Measurements from ENCODE around the gene ICAM5. TPM values are rescaled to one million over a fixed set of nuclear protein-coding genes. Genes with fewer than 3 reads are reported as not detected.
"Not testable (repeated sequence)": the region's sequence is repeated elsewhere in the genome, so short reads cannot be mapped to it uniquely, and the experiment has no call there.

ICAM5 gene
- total RNA-seq, 1 donor from 2014 or later, result 0.17 TPM

DNA sequence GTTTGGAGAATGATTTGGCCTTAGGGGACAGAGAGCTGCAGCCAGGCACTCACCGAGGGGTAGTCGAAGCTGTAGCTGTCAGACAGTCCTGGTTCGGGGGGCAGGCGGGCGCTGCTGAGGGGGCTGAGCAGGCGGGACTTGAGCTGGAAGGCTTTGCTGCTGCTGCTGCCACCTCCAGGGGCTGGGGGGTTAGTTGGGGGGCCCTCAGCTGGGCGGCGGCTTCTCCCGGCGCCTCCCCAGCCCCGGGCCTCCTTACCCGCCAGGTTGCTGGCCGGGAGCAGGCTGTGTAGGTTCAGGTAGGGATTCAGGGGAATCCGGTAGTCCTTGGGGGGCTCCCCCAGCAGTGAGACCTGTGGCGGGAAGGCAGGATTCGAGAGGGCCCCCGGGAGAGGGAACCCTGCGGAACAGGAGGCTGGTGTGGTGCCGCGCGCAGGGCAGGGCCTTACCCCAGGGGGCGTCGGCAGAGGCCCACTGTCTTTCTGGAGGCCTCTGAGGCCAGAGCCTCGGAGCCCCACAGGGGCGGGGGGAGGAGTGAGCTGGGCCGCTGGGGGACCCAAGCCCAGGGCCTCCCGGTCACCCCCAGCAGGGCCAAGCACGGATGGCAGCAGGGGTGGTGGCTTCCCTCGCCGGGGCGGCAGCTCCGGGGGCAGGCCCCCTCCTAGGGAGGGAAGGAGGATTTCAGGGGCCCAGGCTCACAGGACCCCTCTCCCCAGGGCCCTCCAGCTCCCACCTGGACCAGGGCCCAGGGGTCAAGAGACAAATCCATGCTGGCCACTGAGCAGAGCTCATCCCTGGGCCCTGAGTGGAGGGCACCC is 31.1 kb downstream of the ICAM5 start:
- no peak for DNase-seq

DNA sequence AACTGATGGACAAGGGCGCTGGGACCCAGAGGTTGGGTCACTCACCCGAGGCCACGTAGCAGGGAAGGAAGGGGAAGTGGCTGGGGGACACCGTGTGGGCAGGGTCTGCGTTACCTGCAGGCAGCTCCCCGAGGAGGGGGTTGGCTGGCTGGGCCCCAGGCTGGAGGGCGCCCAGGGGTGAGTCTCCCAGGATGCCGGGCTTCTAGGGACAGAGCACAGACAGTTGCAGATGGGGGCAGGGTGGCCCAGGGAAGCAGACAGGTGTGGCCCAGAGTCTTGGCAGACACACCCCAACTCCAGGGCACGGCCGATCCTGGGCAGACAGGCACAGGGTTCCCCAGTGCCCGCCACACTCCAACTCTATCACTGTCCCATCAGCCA is 31.7 kb downstream of the ICAM5 start:
- DNase-seq, result no peak

DNA sequence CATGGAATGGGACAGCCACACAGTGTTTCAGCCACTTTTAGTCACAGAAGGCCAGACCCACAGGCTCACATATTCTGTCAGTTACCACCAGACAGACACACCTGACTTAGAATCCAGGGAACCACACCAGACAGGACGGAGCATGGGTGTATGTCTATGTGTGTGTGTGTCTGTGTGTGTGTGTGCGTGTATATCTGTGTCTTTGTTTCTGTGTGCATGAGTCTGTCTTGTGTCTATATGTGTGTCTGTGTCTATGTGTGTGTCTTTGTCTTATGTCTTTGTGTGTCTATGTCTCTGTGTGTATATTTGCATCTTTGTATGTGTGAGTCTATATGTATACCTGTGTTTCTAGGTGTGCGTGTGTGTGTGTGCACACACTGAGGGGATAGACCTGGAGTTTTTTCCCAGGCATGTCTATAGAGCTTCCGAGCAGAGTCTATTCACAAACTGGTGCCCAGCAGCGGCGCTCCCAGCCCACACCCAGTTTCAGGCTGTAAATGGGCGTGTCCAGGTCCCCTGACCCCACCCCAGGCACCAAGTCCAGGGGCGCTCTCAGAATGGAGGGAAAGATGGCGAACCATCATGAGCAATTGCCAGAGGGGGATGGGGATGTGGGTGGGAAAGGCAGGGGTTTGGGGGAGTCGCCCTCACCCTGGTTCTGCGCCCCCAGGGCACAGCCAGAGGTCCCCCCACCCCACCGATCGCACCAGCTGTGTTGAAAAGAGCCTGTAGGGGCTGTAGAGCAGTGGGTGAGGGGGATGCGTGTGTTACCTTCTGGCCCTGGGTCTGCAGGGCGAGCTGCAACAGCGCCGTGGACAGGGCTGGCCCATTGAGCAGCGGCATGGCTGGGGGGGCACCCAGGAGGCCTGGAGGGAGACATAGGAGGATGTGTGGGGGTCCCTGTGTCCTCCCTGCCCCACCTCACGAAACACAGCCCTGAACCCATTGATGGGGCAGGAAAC is 32.4 kb downstream of the ICAM5 start:
- DNase-seq, result no peak

DNA sequence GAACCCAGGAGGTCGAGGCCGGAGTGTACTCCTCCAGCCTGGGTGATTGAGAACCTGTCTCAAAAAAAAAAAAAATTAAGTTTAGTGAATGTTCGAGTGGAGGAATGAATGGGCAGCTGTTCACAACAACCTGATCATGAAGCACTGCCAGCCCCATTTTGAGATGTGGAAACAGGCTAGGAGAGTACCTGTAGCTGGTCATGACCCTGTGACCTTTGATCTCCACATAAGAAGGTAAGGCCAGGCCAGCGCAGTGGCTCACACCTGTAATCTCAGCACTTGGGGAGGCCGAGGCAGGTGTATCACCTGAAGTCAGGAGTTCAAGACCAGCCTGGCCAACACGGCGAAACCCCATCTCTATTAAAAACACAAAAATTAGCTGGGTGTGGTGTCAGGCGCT is 36.0 kb downstream of the ICAM5 start:
- DNase-seq, result no peak

DNA sequence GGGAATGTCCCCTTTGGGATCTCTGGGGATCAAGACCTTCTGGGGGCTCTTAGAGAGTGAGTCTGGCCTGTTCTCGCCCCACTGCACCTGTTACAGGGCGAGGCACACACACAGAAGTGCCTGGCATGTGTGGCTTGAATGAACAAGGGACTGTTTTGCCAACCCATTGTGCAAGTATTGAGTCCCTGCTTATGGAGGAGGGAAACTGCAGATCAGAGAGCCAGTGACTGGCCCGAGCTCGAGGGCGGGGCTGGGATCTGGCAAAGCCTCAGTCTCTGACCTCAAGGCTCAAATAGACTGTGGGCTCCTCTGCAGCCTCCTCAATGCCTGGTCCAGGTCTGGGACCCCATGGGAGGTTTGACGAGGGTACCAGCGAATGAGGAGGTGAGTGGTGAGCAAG is 38.0 kb downstream of the ICAM5 start:
- DNase-seq, result no peak

DNA sequence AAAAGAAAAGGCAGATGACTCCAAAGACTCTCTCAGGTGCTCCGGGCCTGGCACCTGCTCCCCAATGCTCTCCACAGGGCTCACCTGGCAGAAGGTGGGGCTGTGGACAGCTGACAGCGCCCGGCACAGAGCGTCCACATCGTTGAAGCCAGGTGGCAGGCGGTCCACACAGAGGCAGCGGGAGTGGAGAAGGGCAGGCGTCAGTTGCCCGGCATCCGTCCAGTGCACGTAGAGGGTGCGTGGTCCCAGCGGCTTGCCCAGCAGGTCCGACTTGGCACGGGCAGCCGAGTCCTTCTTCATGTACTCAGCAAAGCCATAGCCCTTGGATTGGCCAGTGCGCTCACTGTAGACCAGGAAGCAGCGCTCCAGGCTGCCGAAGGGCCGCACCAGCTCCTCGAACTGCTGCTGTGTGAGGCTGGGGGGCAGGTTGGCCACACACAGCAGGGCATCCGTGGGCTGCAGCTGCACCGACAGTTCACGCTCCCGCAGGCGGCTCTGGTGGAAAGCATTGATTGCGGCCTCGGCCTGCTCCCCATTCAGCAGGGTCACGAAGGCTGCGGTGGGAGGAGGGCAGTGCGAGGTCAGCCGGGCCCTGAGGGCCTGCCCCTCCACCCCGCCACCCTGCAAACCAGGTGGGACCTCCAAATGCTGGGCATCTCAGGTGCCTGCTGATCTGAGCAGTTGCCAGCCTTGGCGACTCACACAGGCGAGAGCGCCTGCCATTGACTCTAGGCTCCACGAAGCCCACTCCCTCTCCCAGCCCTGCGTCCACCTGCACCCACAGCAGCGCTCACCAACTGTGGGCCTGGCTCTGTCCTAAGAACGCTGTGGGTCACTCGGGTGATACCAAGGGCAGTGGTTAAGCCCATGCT is 39.0 kb downstream of the ICAM5 start:
- no peak for DNase-seq

DNA sequence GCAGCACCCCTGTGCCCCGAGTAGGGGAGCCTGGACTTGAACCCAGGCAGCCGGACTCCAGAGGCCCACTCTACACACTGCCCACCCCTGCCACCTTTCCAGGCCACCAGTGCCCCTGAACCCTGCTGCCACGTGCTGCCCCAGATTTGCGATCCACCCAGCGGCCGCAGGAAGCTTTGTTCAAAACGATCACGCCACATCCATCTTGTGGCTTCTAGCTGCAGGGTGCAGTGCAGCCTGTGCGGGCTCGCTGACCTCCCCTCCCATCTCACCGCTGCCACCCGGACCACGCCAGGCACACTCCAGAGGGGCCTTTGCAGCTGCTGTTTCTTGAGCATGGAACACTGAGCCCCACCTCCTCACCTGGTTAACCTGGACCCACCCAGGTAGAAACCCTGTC is 39.8 kb downstream of the ICAM5 start:
- no peak for DNase-seq

DNA sequence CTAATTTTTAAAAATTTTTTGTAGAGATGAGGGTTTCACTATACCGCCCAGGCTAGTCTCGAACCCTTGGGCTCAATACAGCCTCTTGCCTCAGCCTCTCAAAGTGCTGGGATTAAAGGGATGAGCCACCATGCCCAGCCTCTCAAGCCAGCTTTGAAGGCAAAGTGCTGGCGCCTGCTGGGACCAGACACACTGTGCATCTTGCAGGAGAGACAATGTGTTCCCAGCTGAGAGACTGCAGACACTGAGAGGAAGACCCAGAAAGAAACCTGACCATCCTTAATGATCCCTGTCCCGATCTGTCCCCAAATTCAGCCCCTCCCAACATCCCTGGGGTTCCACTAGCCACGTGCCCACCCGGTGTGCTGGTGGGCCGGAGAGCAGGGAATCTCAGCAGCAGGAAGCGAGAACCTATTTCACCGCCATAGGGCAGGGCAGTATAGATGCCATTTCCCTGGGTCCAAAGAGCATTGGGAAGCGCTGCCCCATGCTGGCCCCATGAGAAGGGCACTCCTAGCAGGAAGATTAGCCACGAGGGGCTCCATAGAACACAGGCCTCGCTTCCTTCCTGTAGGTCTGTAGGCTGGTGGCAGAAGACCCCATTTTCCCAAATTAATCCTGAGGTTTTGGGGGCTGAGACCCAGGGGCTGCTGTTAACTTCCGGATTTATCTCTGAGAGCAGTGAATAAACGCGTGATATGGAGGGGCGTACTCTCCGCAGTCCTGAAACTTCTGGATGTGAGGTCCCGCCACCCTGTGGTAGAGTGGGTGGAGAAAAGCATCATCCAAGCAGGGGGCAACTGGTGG is 42.6 kb downstream of the ICAM5 start:
- DNase-seq, result no peak

DNA sequence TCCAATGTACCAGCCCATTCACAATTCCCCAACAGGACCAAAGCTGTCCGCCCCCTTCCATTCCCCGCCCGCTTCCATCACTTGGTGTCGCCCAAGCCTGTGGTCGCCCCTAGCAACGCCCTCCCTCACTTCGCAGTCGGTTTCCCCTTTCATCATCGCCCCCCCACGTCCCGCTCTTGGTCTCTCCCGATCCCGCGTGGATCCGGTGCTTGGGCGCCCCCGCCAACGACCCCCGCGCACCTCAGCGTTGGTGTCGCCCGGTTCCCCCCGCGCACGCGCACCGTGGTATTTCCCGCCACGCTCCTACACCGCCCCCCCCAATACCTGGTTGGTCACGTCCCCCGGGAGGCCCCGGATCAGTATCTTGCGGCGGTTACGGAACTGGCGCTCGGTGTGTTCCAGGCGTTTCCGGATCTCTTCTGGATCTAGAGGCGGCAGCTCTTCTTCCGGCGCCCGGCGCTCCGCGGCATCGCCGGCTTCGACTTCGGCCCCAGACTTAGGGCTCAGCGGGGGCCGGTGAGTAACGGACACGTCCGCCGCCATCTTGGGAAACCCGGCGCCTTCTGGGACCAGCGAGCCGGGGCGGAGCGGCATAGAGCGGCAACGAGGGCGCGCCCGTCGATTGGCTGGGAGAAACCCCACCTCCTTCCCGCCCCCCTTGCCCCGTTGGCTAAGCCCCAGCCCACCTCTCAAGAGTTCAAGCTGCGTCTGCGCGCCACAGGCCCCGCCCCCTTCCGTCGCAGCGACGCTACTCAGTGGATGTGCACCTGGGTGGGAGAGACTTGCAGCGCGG is 43.4 kb downstream of the ICAM5 start, which contains the start of gene RAVER1:
RAVER1 (minus strand) TSS at position 565 of the 793 bp plus-strand sequence; CDS start at position 543, 22 bp downstream.
- peak; percentile 99 for DNase-seq

DNA sequence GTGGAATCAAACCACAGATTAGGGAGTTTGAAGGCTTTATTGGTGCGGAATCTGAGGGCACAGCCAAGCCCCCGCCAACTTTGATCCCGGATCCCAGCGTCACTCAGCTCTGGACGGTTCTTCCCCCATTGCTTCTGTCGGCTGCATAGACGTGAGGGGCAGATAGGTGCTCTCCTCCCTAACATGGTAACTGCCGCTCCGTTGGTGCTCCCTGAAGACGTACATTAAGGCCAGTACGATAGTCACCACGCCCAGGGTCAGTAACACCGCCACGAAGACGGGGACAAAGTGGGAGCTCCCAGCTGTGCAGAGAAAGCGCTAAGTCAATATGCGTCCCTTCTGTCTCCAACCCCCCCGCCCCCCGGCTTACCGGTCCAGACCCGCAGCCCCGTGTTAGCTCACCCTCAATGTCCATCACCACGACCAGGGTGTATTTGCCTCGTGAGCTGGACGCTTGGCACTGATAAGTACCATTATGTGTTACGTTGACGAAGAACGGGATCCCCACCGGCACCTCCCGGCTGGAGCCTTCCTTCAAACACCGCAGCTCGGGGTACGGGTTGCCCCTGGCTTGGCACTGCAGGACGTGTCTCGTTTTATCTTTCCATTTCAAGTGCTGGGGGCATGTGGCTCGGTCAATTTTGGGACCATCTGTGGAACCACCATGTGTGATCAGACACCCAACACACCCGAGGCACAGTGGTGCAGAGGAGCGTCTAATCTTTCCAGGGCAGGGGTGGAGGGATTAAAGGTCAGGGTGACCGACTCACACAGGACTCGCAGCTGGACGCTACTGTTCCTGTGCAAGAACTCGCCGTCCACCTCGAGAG is 44.2 kb downstream of the ICAM5 start:
- no peak for DNase-seq

DNA sequence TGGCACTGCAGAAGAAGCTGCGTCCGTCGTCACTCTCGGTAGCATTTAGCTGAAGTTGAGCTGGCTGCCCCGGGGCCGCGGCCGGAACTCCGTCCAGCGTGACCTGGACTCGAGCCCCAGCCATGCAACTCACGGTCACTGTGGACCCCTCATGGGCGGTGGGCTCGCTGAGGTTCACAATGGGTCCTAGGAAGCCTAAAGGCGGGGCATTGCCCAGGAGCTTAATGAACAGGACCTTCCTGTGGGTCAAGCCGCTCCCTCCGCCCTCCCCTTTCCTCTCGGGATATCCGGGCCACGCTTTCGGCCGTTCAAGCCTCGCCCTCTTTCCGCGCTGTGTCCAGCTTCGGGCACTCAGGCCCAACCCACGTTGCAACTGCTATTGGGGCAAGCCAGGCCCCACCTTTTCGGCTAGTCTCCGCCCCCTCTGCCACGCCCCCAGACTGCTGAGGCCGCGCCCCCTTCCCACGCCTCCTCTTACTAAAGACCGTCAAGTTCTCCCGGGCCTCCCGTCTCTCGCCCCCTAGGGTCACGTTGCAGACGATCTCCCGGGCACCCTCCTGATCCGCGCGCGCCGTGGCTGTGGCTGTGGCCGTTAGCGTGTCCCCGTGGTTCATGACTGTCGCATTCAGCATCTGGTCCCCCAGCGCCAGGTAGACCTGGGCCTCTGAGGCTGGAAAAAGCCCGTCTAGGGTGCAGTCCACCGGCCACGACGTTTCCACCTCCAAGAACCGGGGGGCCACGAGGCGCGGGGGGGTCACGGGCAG is 45.0 kb downstream of the ICAM5 start:
- DNase-seq, result peak; percentile 98

DNA sequence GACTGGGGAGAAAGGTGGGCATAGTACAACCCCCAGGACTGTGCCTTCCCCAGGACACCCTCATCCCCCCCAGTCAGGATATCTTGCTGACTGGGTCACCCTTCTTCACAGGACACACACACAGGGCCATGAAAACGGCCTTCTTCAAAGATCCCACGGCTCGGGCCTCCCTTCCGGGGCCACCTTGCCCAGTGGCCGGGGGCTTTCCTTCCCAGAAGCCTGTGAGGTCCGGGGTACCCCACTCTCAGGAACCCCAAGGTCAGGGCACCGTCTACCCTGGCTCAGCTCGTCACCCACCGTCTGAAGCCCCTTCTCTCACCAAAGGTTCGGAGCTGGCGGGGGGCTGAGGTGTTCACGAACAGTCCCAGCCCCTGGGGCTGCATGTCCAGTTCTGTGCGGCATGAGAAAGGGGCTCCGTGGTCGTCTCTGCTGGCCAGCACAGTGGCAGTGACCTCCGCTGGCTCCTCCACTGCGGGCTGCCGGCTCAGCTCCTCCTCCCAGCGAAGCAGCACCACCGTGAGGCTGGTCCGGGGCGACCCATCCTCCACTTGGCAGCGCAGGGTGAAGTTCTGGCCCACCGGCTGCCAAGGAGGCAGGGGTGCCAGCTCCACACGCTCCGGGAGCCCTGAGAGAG is 45.7 kb downstream of the ICAM5 start:
- no peak for DNase-seq

DNA sequence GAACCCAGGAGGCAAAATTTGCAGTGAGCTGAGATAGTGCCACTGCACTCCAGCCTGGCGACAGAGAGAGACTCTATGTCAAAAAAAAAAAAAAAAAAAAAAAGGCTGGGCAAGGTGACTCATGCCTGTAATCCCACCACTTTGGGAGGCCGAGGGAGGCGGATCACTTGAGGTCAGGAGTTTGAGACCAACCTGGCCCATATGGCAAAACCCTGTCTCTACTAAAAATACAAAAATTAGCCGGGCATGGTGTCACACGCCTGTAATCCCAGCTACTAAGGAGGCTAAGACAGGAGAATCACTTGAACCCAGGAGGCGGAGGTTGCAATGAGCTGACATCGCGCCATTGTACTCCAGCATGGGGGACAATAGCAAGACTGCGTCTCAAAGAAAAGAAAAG is 47.0 kb downstream of the ICAM5 start:
- DNase-seq, result not testable (repeated sequence)

DNA sequence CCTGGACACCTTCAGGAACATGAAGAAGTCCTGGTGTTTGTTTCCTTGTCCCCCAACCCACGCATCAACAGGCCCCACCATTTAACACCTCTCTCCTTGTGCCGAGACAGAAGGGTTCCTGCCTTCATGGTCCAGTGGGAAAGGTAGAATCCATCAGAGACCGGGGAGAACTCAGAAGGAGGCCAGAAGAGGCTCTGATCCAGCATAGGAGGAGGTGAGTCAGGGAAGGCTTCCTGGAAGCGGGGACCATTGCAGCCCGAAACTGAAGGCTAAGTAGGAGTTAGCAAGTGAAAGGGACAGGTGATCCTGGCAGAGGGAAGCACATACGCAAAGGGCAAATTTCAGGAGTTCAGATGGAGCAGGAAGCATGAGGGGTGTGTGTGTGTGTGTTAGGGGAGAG is 49.2 kb downstream of the ICAM5 start:
- no peak for DNase-seq

DNA sequence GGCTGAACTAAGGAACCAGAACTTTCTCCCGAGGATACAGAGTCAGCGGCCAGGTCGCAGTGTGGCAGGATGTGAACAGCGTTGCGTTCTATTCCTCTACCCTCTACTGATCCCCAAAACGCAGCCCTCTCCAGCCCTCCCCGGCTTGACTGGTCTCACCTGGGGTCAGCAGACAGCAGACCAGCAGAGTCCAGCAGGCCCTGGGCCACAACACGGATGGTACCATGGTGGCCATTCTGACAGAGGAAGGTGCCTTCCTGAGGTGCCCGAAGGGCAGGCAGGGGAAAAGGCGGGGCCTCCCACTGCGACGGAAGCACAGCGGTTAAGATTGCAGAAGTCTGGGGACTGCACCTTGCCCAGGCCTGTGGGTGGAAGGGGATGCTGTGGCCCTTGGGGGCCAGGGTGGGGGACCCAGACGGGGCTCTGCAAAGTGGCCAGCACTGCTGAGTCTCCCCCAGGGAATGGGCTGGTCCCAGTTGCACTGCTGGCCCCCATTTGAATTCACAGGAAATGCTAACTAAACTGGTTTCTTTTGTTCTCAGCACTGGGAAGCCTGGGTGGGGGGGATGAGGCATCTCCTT is 49.7 kb downstream of the ICAM5 start, which contains the start of gene ICAM3:
ICAM3 (minus strand) TSS at position 245 of the 581 bp plus-strand sequence; CDS start at position 235, 10 bp downstream.
- DNase-seq, result peak; percentile 14

DNA sequence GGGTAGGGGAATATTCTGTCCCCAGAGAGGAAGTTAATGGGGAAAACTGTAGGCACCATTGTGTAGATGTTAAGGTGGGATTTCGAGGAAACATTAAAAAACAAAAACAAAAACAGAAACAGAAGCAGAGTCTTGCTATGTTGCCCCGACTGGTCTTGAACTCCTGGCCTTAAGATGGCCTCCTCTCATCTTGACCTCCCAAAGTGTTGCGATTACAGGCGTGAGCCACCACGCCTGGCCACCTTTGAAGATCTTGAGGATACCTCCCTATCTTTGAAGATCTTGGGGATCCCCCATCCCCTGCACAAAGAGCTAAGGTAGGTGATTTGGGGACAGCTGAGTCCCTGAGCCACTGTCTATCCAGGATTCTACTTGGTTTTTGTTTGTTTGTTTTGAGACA is 50.2 kb downstream of the ICAM5 start:
- DNase-seq, result no peak

DNA sequence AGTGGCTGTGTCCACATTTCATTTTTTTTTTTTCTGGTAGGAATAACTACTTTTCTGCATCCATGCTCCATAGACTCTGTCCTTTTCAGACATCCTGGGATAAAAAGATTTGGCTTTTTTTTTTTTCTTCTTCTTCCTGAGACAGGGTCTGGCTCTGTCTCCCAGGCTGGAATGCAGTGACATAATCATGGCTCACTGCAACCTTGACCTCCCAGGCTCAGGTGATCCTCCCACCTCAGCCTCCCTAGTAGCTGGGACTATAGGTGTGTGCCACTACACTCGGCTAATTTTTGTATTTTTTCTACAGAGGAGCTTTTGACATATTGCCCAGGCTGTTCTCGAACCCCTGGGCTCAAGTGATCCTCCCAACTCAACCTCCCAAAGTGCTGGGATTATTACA is 53.7 kb downstream of the ICAM5 start:
- no peak for DNase-seq

DNA sequence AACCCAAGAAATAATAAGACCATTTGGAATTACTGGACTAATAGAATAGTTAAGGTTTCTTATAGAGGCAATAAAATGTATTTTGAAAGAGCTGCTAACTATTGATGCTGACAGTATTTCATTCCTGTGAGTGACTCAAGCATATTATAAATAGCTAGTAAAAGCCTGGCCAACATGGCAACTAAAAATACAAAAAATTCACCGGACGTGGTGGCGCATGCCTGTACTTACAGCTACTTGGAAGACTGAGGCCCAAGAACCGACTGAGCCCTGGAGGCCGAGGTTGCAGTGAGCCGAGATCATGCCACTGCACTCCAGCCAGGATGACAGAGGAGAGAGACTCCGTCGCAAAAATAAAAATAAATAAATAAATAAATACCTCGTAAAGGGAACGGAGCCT is 55.0 kb downstream of the ICAM5 start:
- no peak for DNase-seq
